Lower leg skin (tissue), 4 donors: ENCODE data around the gene UBQLN1. TPM values are rescaled to one million over a fixed set of nuclear protein-coding genes. Genes with fewer than 3 reads are reported as not detected.
"Not testable (repeated sequence)": the region's sequence is repeated elsewhere in the genome, so short reads cannot be mapped to it uniquely, and the experiment has no call there.

Source experiments
- DNase-seq, 2 donors: peaks; one replicate each; pipeline ENCODE4 v3.0.0-alpha.2; 2019; ENCODE audit warnings: low spot score in 2 of 2
- H3K4me3 ChIP-seq: fragments of 200-600 bp; sonication (generic); 2 replicates; pipeline ENCODE4 v1.5.1; 2017; ENCODE audit warnings: mild to moderate bottlenecking, low read depth; ENCODE audit not compliant: poor library complexity, severe bottlenecking
- CTCF ChIP-seq, 3 donors: fragments of 450-650 bp; IDR thresholded peaks; one replicate each; pipeline ENCODE4 v1.5.1; 2016; ENCODE audit warnings: antibody characterized with exemption in 3 of 3, mild to moderate bottlenecking in 3 of 3, moderate library complexity in 2 of 3
- POLR2A ChIP-seq, 2 donors: fragments of 450-650 bp; IDR thresholded peaks; one replicate each; pipeline ENCODE4 v1.6.1; 2016 to 2017; ENCODE audit warnings: antibody characterized with exemption in 2 of 2, mild to moderate bottlenecking in 1 of 2, moderate library complexity in 1 of 2
- WGBS, 2 donors: methylation state at CpG; one replicate each; pipeline ENCODE4 v1.1.5; 2018; 5-methylcytosine and 5-hydroxymethylcytosine counted together
- intact Hi-C: fragments of 100-400 bp; cut with DNase I; formaldehyde crosslinking; loops from one replicate; pipeline ENCODE4 v1.15.0; 2023; ENCODE audit warnings: low total_unique reads
- total RNA-seq, 4 donors: library from RNA; depleted of rRNA; stranded (reverse); fragments of >200 nt; gene quantifications; one replicate each; pipeline ENCODE4 v1.1.0, GENCODE V29; 2016

The UBQLN1 gene
- total RNA-seq: 100 to 1,000 TPM in 2 of 4 donors, 10 to 100 TPM in 2; 92.7 to 120 (median 101) TPM

- WGBS, 2 donors: 0 to 1% methylated on average over 55 to 58 of the region's 67 CpGs
- peak in 1 of 3 donors; percentile 31 for TF ChIP-seq CTCF (IDR thresholded peaks at IDR 0.05)
- peak in 1 of 2 donors; percentile 75 for TF ChIP-seq POLR2A (IDR thresholded peaks at IDR 0.05)
- peak; percentile 92 to 98 for DNase-seq
- intact Hi-C loops: no loop called here
- peak within 1 kb of the TSS; percentile 97 for H3K4me3 ChIP-seq
These were observed at the start of gene UBQLN1 for GRCh38 chr9:83707768-83708514. UBQLN1 (minus strand) TSS chr9:83707958; CDS start chr9:83707679, 279 bp downstream.

DNA sequence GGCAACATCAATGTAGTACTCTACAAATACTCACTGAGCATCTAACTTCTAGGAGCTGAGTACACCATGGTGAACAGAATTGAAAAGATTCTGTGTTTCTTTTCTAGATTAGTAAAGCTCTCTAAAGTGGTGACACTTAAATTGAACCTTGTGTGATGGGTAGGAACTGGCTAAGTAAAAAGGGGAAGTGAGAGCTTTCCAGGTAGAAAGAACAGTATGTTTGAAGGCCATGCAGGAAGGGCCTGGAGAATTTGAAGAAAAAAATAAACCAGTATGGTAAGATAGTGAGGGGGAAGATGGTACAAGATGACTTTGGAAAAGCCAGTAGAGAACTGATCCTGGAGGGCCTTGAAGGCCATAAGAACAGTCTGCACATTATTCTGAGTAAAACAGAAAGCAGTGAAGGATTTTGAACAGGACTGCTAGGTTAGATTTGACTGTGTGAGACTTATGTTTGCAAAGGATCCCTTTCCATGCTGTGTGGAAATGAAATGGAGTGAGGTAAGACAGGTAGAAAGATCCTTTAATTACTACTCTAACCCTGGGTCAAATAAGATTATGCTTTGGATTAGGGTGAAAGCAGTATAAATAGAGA lies 46.7 kb upstream of the UBQLN1 start:
- no peak for DNase-seq
- no peak for TF ChIP-seq CTCF (IDR thresholded peaks at IDR 0.05)
- no peak for TF ChIP-seq POLR2A (IDR thresholded peaks at IDR 0.05)
- no peak overlapping the region for H3K4me3 ChIP-seq
- intact Hi-C loops: no loop called here

DNA sequence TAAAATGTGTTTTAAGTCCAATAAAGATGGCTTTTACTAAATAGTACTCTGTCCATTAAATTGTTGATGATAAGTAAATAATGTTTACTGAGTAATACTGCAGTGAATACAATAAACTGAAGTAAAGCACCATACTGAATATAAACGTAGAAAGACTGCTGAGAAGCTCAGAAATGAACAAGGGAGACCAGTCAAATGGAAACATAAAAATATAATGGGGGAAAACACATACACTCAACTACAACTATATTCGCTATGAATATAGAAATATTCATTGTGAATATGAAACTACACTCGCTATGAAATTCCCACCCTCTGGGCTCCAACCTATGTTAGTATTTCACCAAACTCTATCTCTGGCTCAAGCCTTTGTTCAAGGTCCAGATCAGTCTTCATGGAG lies 41.9 kb upstream of the UBQLN1 start:
- 85 to 92% methylated on average over 3 of the region's 3 CpGs for WGBS, 2 donors
- TF ChIP-seq CTCF (IDR thresholded peaks at IDR 0.05): no peak
- no peak for DNase-seq
- H3K4me3 ChIP-seq: no peak overlapping the region
- intact Hi-C loops: no loop called here

DNA sequence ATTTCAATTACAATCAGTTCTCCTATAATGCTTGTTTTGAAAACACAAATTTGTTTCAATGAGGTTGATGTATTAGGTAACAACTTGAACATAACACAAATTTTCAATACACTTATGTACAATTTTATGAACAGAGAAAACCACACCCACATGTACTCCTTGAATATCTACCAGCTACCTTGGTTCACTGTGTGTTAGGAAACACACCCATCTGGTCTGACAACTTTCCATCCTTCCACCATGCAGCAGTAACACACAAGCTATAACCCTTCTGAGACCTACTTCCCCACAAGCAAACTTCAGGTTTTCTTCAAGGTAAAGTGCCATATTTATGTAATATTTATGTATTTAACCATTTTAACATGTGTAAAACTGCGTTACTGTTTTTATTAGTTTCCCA lies 36.4 kb upstream of the UBQLN1 start:
- intact Hi-C loops: no loop called here
- DNase-seq: no peak

GRCh38 chr9:83733739-83734138 lies 26.0 kb upstream of the UBQLN1 start:
- 96 to 97% methylated on average over 4 of the region's 4 CpGs for WGBS, 2 donors
- no peak for DNase-seq
- TF ChIP-seq POLR2A (IDR thresholded peaks at IDR 0.05): no peak
- TF ChIP-seq CTCF (IDR thresholded peaks at IDR 0.05): no peak
- intact Hi-C loops: no loop called here
- H3K4me3 ChIP-seq: no peak overlapping the region

More for the DNA sequence above, 36.4 kb upstream of the UBQLN1 start:
- no peak overlapping the region for H3K4me3 ChIP-seq
- WGBS, 2 donors: 76 to 79% methylated on average over 1 of the region's 1 CpG
- TF ChIP-seq CTCF (IDR thresholded peaks at IDR 0.05): no peak
- TF ChIP-seq POLR2A (IDR thresholded peaks at IDR 0.05): no peak

DNA sequence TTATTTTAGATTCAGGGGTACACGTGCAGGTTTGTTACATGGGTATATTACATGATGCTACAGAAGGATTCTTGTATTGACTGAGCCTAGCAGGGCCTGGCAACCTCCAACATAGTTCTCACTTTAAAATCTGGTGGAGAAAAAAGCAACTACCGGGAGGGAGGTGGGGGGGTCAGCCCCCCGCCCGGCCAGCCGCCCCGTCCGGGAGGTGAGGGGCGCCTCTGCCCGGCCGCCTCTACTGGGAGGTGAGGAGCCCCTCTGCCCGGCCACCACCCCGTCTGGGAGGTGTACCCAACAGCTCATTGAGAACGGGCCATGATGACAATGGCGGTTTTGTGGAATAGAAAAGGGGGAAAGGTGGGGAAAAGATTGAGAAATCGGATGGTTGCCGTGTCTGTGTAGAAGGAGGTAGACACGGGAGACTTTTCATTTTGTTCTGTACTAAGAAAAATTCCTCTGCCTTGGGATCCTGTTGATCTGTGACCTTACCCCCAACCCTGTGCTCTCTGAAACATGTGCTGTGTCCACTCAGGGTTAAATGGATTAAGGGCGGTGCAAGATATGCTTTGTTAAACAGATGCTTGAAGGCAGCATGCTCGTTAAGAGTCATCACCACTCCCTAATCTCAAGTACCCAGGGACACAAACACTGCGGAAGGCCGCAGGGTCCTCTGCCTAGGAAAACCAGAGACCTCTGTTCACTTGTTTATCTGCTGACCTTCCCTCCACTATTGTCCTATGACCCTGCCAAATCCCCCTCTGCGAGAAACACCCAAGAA lies 21.0 kb upstream of the UBQLN1 start:
- intact Hi-C loops, H3K4me3 ChIP-seq, DNase-seq: not testable (repeated sequence)
- 91 to 93% methylated on average over 18 of the region's 22 CpGs for WGBS, 2 donors
